GM23338 (cell line): ENCODE results near the gene NUP50. TPM values are rescaled to one million over a fixed set of nuclear protein-coding genes. Genes with fewer than 3 reads are reported as not detected.

ENCODE experiments used
- ATAC-seq: fragments of 200-7000 bp; cut with Tn5 transposase; 3 replicates; pipeline ENCODE4 v1.9.1; 2020
- DNase-seq: peaks from one replicate; pipeline ENCODE4 v3.0.0-alpha.2; 2015; ENCODE audit warnings: low spot score
- H2AFZ ChIP-seq: fragments of 200-600 bp; sonication (generic); 2 replicates; pipeline ENCODE4 v1.8.0; 2016; ENCODE audit warnings: antibody characterized with exemption, mild to moderate bottlenecking, moderate library complexity
- H3F3A ChIP-seq: fragments of 200-600 bp; sonication (generic); replicated peaks from 2 replicates; pipeline ENCODE4 v1.8.0; 2017; ENCODE audit warnings: antibody characterized with exemption, mixed run types, low read depth
- H3K27ac ChIP-seq: fragments of 200-600 bp; sonication (generic); 2 replicates; pipeline ENCODE4 v1.6.1; 2016; ENCODE audit warnings: low read depth
- H3K27me3 ChIP-seq: fragments of 200-600 bp; sonication (generic); 2 replicates; pipeline ENCODE4 v1.8.0; 2016; ENCODE audit warnings: mild to moderate bottlenecking, mixed run types, moderate library complexity; ENCODE audit not compliant: insufficient read depth
- H3K36me3 ChIP-seq: fragments of 200-600 bp; sonication (generic); 2 replicates; pipeline ENCODE4 v1.8.0; 2016; ENCODE audit warnings: mild to moderate bottlenecking; ENCODE audit not compliant: insufficient read depth
- H3K4me1 ChIP-seq: fragments of 200-600 bp; sonication (generic); 2 replicates; pipeline ENCODE4 v1.8.0; 2016; ENCODE audit warnings: mild to moderate bottlenecking, moderate library complexity; ENCODE audit not compliant: insufficient read depth
- H3K4me2 ChIP-seq: fragments of 200-600 bp; sonication (generic); 2 replicates; pipeline ENCODE4 v1.7.1; 2017; ENCODE audit warnings: mixed run types
- H3K4me3 ChIP-seq: fragments of 200-600 bp; sonication (generic); 2 replicates; pipeline ENCODE4 v1.6.1; 2016; ENCODE audit warnings: mixed run types
- H3K79me2 ChIP-seq: fragments of 200-600 bp; sonication (generic); replicated peaks from 2 replicates; pipeline ENCODE4 v1.8.0; 2017; ENCODE audit warnings: mild to moderate bottlenecking; ENCODE audit not compliant: insufficient read depth
- H3K9me2 ChIP-seq: fragments of 200-600 bp; sonication (generic); 2 replicates; pipeline ENCODE4 v1.8.0; 2017; ENCODE audit not compliant: insufficient read depth
- H4K20me1 ChIP-seq: fragments of 200-600 bp; sonication (generic); replicated peaks from 2 replicates; pipeline ENCODE4 v1.8.0; 2017; ENCODE audit warnings: mild to moderate bottlenecking; ENCODE audit not compliant: insufficient read depth
- H3K27ac Mint-ChIP-seq: 2 replicates; pipeline ENCODE4 v1.8.0; 2020; ENCODE audit warnings: inconsistent platforms, mild to moderate bottlenecking, moderate library complexity, mixed read lengths
- H3K27me3 Mint-ChIP-seq: 3 replicates; pipeline ENCODE4 v1.8.0; 2022; ENCODE audit warnings: low read depth, mild to moderate bottlenecking, moderate library complexity, mixed read lengths, inconsistent platforms; ENCODE audit not compliant: insufficient read depth, poor library complexity
- H3K36me3 Mint-ChIP-seq: 3 replicates; pipeline ENCODE4 v1.8.0; 2021; ENCODE audit warnings: low read depth, mild to moderate bottlenecking, inconsistent platforms, moderate library complexity, mixed read lengths
- H3K4me1 Mint-ChIP-seq: 3 replicates; pipeline ENCODE4 v1.8.0; 2020; ENCODE audit warnings: mild to moderate bottlenecking, inconsistent platforms, mixed read lengths
- H3K4me3 Mint-ChIP-seq: 3 replicates; pipeline ENCODE4 v1.8.0; 2021; ENCODE audit warnings: moderate library complexity, mild to moderate bottlenecking, inconsistent platforms, mixed read lengths
- H3K9me3 Mint-ChIP-seq: 3 replicates; pipeline ENCODE4 v1.8.0; 2020; ENCODE audit warnings: moderate library complexity, mild to moderate bottlenecking, inconsistent platforms, mixed read lengths
- CREB1 ChIP-seq: fragments of 250-450 bp; sonication (Bioruptor Pico); IDR thresholded peaks from 2 replicates; pipeline ENCODE4 v1.5.0; 2020; ENCODE audit warnings: low read depth, mild to moderate bottlenecking, moderate library complexity
- EZH2phosphoT487 ChIP-seq: fragments of 200-600 bp; sonication (generic); IDR thresholded peaks from one replicate; pipeline ENCODE4 v1.8.1; 2018; ENCODE audit warnings: antibody characterized with exemption; ENCODE audit not compliant: unreplicated experiment
- JUNB ChIP-seq: IDR thresholded peaks from one replicate; pipeline ENCODE4 v1.6.1; 2016; ENCODE audit warnings: antibody characterized with exemption; ENCODE audit not compliant: unreplicated experiment
- NANOG ChIP-seq: IDR thresholded peaks from 2 replicates; pipeline ENCODE4 v1.6.1; 2016; ENCODE audit warnings: antibody characterized with exemption, borderline replicate concordance
- ZNF114 ChIP-seq: fragments of 250-450 bp; sonication (Bioruptor Pico); IDR thresholded peaks from 2 replicates; pipeline ENCODE4 v1.5.0; 2020; ENCODE audit warnings: mild to moderate bottlenecking, moderate library complexity
- polyA plus RNA-seq: library from polyadenylated mRNA; unstranded; fragments of >200 nt; fragmentation: Nextera tagmentation; extraction: Ambion mirVana; gene quantifications from 2 replicates; pipeline ENCODE4 v1.2.1, GENCODE V29; 2016
- total RNA-seq: library from RNA; depleted of rRNA; stranded (reverse); fragments of >200 nt; shearing (Covaris generic); gene quantifications from 2 replicates; pipeline ENCODE4 v1.2.3, GENCODE V29; 2014
- TF ChIP-seq, protein P1 (sequence below), 2 experiments: fragments of 200-600 bp in 1 of 2; sonication (generic) in 1 of 2; conservative IDR thresholded peaks; 2 replicates each; pipeline versions ENCODE4 v1.5.1 to v1.6.1; 2016 to 2017; ENCODE audit warnings: antibody characterized with exemption in 2 of 2, low read depth in 2 of 2, mild to moderate bottlenecking in 2 of 2, moderate library complexity in 1 of 2
- TF ChIP-seq, protein P2 (sequence below): IDR thresholded peaks from 2 replicates; pipeline ENCODE4 v1.6.1; 2016; ENCODE audit warnings: antibody characterized with exemption
- TF ChIP-seq, protein P3 (sequence below): IDR thresholded peaks from one replicate; pipeline ENCODE4 v1.6.1; 2018; ENCODE audit warnings: antibody characterized with exemption; ENCODE audit not compliant: unreplicated experiment
- TF ChIP-seq, protein P4 (sequence below): fragments of 250-450 bp; sonication (Bioruptor Pico); IDR thresholded peaks from 2 replicates; pipeline ENCODE4 v1.5.0; 2020; ENCODE audit warnings: mild to moderate bottlenecking, moderate library complexity

Gene NUP50
- total and polyA plus RNA-seq, 2 experiments from 2014 or later: 45.9 to 96.6 TPM

DNA sequence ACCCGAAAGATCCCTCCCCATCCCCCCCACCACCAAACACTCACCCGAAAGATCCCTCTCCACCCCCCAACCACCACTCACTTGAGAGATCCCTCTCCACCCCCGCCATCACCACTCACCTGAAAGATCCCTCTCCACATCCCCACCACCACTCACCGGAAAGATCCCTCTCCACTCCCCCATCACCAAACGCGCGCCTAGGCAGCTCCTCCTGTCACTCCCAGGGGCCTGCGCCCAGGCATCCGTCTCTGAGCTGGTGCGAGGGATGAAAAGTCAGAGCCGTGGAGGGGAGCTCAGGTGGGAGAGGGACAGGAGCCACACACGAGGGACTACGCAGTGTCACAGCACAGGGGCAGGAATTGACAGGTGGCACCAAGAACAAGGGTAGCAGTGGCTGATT, 65.5 kb downstream of the NUP50 start (continued):
- TF ChIP-seq, protein P1, sequence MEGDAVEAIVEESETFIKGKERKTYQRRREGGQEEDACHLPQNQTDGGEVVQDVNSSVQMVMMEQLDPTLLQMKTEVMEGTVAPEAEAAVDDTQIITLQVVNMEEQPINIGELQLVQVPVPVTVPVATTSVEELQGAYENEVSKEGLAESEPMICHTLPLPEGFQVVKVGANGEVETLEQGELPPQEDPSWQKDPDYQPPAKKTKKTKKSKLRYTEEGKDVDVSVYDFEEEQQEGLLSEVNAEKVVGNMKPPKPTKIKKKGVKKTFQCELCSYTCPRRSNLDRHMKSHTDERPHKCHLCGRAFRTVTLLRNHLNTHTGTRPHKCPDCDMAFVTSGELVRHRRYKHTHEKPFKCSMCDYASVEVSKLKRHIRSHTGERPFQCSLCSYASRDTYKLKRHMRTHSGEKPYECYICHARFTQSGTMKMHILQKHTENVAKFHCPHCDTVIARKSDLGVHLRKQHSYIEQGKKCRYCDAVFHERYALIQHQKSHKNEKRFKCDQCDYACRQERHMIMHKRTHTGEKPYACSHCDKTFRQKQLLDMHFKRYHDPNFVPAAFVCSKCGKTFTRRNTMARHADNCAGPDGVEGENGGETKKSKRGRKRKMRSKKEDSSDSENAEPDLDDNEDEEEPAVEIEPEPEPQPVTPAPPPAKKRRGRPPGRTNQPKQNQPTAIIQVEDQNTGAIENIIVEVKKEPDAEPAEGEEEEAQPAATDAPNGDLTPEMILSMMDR (conservative IDR thresholded peaks at IDR 0.05; ENCODE audit: low read depth in 2 of 2): no peak
- TF ChIP-seq, protein P2, sequence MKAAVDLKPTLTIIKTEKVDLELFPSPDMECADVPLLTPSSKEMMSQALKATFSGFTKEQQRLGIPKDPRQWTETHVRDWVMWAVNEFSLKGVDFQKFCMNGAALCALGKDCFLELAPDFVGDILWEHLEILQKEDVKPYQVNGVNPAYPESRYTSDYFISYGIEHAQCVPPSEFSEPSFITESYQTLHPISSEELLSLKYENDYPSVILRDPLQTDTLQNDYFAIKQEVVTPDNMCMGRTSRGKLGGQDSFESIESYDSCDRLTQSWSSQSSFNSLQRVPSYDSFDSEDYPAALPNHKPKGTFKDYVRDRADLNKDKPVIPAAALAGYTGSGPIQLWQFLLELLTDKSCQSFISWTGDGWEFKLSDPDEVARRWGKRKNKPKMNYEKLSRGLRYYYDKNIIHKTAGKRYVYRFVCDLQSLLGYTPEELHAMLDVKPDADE: no peak
- TF ChIP-seq NANOG: no peak

DNA sequence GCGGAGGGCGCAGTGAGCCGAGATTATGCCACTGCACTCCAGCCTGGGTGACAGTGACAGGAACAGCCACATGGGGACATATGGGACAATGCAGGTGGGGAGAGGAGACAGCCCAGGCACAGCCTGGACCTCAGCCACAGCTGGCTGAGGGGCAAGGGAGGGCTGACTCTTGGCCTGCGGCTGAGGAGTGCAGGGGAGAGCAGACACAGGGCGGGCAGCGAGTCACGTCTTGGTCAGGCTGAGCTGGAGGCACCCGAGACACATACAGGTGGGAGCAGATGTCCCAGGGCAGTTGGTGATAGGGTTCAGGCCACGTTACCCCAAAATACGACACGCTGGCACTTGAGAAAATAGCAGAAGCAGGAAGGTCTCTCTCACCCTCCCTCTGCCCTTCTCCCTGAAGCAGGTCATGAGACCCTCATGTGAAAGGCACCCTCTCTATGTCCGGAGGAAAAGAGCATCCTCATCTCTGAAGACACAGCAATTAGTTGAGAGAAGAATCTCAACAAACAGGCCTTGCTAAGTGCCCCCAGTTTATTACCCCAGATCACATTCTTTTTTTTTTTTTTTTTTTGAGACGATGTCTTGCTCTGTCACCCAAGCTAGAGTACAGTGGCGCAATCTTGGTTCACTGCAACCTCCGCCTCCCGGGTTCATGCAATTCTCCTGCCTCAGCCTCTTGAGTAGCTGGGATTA, 66.4 kb downstream of the NUP50 start:
- H3K4me3 Mint-ChIP-seq: no peak overlapping the region
- TF ChIP-seq JUNB (no peak), NANOG (no peak), ZNF114 (CRISPR knock-in tag) (no peak), CREB1 (no peak), EZH2phosphoT487 (no peak)
- TF ChIP-seq, protein P2: no peak
- TF ChIP-seq, protein P3, sequence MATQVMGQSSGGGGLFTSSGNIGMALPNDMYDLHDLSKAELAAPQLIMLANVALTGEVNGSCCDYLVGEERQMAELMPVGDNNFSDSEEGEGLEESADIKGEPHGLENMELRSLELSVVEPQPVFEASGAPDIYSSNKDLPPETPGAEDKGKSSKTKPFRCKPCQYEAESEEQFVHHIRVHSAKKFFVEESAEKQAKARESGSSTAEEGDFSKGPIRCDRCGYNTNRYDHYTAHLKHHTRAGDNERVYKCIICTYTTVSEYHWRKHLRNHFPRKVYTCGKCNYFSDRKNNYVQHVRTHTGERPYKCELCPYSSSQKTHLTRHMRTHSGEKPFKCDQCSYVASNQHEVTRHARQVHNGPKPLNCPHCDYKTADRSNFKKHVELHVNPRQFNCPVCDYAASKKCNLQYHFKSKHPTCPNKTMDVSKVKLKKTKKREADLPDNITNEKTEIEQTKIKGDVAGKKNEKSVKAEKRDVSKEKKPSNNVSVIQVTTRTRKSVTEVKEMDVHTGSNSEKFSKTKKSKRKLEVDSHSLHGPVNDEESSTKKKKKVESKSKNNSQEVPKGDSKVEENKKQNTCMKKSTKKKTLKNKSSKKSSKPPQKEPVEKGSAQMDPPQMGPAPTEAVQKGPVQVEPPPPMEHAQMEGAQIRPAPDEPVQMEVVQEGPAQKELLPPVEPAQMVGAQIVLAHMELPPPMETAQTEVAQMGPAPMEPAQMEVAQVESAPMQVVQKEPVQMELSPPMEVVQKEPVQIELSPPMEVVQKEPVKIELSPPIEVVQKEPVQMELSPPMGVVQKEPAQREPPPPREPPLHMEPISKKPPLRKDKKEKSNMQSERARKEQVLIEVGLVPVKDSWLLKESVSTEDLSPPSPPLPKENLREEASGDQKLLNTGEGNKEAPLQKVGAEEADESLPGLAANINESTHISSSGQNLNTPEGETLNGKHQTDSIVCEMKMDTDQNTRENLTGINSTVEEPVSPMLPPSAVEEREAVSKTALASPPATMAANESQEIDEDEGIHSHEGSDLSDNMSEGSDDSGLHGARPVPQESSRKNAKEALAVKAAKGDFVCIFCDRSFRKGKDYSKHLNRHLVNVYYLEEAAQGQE: no peak
- TF ChIP-seq, protein P4, sequence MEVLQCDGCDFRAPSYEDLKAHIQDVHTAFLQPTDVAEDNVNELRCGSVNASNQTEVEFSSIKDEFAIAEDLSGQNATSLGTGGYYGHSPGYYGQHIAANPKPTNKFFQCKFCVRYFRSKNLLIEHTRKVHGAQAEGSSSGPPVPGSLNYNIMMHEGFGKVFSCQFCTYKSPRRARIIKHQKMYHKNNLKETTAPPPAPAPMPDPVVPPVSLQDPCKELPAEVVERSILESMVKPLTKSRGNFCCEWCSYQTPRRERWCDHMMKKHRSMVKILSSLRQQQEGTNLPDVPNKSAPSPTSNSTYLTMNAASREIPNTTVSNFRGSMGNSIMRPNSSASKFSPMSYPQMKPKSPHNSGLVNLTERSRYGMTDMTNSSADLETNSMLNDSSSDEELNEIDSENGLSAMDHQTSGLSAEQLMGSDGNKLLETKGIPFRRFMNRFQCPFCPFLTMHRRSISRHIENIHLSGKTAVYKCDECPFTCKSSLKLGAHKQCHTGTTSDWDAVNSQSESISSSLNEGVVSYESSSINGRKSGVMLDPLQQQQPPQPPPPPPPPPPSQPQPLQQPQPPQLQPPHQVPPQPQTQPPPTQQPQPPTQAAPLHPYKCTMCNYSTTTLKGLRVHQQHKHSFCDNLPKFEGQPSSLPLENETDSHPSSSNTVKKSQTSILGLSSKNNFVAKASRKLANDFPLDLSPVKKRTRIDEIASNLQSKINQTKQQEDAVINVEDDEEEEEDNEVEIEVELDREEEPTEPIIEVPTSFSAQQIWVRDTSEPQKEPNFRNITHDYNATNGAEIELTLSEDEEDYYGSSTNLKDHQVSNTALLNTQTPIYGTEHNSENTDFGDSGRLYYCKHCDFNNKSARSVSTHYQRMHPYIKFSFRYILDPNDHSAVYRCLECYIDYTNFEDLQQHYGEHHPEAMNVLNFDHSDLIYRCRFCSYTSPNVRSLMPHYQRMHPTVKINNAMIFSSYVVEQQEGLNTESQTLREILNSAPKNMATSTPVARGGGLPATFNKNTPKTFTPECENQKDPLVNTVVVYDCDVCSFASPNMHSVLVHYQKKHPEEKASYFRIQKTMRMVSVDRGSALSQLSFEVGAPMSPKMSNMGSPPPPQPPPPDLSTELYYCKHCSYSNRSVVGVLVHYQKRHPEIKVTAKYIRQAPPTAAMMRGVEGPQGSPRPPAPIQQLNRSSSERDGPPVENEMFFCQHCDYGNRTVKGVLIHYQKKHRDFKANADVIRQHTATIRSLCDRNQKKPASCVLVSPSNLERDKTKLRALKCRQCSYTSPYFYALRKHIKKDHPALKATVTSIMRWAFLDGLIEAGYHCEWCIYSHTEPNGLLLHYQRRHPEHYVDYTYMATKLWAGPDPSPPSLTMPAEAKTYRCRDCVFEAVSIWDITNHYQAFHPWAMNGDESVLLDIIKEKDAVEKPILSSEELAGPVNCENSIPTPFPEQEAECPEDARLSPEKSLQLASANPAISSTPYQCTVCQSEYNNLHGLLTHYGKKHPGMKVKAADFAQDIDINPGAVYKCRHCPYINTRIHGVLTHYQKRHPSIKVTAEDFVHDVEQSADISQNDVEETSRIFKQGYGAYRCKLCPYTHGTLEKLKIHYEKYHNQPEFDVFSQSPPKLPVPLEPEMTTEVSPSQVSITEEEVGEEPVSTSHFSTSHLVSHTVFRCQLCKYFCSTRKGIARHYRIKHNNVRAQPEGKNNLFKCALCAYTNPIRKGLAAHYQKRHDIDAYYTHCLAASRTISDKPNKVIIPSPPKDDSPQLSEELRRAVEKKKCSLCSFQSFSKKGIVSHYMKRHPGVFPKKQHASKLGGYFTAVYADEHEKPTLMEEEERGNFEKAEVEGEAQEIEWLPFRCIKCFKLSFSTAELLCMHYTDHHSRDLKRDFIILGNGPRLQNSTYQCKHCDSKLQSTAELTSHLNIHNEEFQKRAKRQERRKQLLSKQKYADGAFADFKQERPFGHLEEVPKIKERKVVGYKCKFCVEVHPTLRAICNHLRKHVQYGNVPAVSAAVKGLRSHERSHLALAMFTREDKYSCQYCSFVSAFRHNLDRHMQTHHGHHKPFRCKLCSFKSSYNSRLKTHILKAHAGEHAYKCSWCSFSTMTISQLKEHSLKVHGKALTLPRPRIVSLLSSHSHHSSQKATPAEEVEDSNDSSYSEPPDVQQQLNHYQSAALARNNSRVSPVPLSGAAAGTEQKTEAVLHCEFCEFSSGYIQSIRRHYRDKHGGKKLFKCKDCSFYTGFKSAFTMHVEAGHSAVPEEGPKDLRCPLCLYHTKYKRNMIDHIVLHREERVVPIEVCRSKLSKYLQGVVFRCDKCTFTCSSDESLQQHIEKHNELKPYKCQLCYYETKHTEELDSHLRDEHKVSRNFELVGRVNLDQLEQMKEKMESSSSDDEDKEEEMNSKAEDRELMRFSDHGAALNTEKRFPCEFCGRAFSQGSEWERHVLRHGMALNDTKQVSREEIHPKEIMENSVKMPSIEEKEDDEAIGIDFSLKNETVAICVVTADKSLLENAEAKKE: no peak

More for the DNA sequence above, 66.4 kb downstream of the NUP50 start:
- Histone ChIP-seq H3K4me2 (no peak overlapping the region), H3K79me2 (peaks cover 10% of the 10 kb centered on the region), H3K4me1 (no peaks in the 10 kb centered on the region), H3K27ac (no peak overlapping the region), H3K4me3 (no peak overlapping the region), H3K36me3 (no peaks in the 10 kb centered on the region), H2AFZ (no peak overlapping the region), H4K20me1 (0 out of 2 replicates have a peak, but pooled peaks cover 3% of the 10 kb centered on the region), H3K27me3 (no peaks in the 10 kb centered on the region), H3F3A (no peaks in the 10 kb centered on the region), H3K9me2 (no peaks in the 10 kb centered on the region)
- Mint-ChIP-seq H3K36me3 (no peaks in the 10 kb centered on the region; the same call in 2 of the 3 replicates), H3K27me3 (peaks cover 17% of the 10 kb centered on the region), H3K27ac (no peak overlapping the region), H3K4me1 (peaks cover 31% of the 10 kb centered on the region), H3K9me3 (no peaks in the 10 kb centered on the region; the same call in 2 of the 3 replicates)
- no peak for DNase-seq
- no peak for ATAC-seq
